Measurements from ENCODE around the gene ARHGEF6.
A peak's percentile ranks its signal among the peaks of the same experiment; 100 is the strongest.

The ARHGEF6 gene

DNA sequence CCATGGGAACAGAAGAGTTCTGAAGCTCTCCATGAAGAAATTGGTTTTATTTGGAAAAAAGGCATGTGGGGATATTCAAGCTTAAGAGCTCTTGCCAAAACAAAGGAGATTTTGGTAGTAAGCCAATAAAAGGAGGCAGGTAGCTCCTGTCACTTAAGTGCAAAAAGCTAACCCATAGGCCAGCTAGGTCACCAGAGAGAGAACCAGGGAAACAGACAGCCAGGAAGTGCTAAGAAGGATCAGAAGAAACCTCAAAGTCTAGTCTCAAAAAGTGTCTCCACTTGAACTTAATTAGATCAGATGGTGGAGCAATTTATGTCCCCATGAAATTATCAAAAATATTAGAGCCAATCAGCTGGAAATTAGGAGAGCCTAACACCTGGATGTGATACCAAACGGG, 83.6 kb downstream of the ARHGEF6 start:
- no peak for FAIRE-seq
- no peak for DNase-seq (ENCODE audit: insufficient read length, low spot score)

DNA sequence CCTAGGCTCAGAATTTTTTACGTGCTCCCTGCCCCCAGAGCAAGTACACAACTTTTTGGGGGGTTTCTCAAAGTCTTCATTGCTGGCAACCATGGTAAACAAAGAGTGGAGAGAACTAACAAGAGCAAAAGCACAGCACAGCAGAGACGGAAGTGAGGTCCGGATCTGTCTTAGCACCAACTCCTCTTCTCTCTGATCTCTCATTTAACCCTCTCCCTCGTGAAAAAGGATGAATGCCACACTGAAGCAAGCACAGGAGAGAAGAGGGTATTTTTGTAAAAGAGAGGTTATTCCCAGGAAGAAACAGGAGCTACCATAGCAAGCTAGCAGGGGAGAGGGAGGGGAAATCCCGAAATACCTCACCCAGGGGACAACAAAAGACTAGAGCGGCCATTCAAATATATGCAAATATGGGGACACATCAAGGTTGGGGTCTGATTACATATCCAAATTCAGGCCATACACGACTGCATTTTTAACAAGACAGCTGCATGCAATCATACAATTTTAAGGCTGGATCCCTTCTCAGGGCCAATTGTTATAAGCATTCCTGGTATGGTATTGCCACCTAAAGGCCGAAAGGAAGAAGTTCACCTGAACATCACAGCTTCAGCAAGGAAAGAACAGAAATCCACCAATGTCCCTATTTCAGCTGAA, 86.2 kb downstream of the ARHGEF6 start:
- DNase-seq (ENCODE audit: insufficient read length, low spot score), result no peak
- peak; percentile 99 for FAIRE-seq

DNA sequence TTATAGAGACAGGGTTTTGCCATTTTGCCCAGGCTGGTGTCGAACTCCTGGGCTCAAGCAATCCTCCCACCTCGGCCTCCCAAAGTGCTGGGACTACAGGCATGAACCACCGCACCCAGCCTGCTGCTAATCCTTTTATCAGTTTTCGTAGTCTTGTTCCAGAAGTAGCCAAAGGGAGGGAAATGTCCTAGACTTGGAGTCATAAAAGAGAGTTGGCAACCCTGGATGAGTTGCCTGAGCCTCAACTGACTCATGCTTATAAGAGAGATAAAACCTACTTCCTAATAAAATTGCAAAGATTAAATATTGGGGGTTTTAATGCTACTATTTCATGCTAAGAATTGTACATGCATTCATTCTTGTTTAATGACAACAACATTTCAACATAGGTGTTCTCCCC, 88.5 kb downstream of the ARHGEF6 start:
- DNase-seq (ENCODE audit: insufficient read length, low spot score) (no peak), FAIRE-seq (no peak)

DNA sequence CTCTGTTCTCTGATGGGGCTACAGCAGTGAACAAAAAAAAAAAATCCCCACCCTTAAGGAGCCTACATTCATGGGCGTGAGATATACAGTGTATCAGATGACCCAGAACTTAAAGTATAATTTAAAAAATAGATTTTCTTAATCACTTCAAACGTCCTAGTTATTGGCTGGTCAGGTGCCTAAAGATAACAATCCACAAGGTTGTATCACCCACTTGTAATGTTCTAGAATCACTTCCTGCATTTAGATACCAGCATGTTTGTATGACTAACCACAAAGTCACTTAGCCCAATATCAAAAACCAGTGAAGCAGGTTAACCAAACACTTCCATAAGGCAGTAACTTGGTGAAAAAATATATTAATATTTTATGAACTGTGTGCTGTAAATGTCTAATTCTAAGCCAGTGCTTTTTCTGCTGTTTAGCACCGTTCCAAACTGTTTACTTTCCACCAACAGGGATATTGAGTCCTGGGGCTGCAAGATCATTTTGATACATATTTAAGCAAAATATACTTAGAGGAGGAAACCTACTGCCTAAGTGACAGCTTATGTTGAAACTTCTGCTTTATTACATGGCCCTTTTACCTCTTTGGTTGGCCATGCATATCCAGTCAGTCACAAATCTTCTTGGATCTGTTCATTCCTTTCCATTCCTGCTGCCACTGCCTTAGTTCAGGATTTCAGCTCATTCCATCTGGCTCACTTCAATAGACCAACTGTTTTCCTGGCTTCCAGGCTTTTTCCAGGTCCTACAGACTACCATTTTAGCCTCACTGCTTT, 89.5 kb downstream of the ARHGEF6 start:
- FAIRE-seq (peak; percentile 97), DNase-seq (ENCODE audit: insufficient read length, low spot score) (no peak)

DNA sequence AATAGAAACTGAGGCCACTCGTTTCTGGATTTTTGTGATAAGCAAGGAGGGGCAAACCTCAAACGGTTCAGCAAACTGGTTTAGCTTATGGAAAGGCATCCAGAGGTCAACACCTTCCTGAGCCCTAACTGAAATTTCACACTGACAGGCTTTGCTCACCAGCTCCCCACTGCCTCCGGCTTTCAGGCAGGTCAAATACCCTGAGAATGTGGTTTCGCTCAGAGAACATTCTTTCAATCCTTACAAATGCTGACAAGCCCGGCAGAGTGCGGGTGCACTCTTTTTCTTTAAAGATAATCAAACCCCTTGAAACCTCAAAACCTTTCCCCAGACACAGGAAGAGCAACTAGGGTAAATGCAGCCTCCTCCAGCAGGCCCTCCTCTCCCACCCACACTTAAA, 91.3 kb downstream of the ARHGEF6 start:
- no peak for DNase-seq (ENCODE audit: insufficient read length, low spot score)
- FAIRE-seq, result peak; percentile 99

DNA sequence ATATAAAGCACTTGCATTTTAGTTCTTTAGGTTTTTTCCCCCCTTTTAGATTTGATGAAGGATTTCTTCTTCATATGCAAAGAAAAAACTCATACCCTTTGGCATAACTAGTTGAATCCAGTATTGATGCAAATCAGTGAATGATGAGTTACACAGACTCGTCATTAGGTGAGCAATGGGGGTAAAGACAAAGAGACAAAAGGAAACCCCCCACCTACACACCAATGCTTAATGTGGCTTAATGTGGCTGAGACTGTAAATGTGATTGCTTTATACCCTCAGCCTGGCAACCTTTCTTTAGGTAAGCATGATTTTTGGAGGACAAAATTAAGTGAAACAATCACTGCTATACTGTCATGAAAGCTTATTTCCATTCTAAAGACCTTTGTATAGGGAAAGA, 93.3 kb downstream of the ARHGEF6 start:
- no peak for DNase-seq (ENCODE audit: insufficient read length, low spot score)
- no peak for FAIRE-seq

DNA sequence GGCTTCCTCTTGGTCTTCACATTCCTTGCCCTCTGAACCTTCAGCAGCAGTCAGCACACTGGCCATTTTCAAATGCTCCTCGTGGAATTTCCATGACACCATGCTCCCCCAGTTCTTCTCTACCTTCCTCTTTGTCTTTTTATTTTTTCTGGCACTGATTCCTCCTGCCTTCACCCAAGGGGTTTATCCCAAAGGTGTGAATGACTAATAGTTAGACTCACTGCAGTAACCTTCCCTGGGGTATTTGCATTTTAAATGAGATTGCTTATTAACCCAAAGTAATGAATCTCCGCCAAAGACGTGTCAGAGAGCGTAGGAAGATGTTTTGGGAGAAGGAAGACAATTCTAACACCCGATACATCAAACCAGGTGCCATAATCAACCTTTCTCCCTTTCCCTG, 96.6 kb downstream of the ARHGEF6 start:
- FAIRE-seq (peak; percentile 54), DNase-seq (ENCODE audit: insufficient read length, low spot score) (no peak)

DNA sequence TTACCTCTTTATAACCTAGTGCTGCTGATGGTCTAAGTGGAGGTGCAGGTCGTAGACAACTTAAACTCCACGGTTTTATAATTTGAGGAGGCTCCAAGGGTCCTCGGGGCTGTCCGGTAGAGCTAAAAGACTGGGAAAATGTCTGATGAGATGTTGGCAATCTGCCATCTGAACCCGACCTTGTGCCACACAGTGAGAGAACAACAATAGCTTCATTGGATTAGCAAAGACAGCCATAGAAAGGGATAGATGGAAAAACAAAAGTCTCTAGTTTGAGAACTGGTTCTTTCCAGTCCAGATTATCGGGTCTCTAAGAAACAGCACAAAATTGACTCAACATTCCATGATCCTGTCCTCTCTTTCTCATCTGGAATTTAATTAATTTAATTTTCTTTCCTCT, 101.2 kb downstream of the ARHGEF6 start:
- no peak for DNase-seq (ENCODE audit: insufficient read length, low spot score)
- no peak for FAIRE-seq

DNA sequence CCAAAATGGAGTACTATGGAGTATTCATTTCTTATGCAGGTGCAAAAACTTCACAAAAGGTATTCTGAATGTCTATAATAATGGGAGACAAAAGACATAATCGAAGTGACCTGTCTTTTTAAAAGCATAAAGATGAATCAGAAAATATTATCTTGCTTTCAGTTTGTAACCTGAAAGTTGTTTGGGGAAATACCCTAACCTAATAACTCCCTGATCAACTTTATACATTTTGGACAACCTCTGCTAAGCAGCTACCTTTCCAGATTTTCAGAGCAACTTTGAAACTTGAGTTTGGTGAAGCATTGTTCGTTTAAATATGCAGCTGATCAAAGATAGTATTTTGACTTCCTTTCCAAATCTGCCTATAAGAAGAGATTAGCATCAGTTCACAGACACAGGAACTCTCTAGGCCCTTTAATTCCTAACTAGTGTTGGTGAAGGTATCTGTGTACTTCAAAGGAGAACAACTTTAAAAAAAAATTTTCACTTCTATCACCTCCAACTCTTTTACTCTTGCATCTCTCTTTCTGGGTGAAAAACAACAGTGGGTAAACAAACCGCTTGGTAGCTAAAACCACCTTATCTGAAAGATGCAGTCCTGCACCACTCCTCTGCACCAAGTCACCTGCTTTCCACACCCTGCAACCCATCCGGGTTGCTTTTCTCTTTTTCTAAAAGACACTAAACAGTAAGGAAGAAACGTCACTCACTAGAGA, 106.3 kb downstream of the ARHGEF6 start:
- DNase-seq (ENCODE audit: insufficient read length, low spot score) (no peak), FAIRE-seq (no peak)

DNA sequence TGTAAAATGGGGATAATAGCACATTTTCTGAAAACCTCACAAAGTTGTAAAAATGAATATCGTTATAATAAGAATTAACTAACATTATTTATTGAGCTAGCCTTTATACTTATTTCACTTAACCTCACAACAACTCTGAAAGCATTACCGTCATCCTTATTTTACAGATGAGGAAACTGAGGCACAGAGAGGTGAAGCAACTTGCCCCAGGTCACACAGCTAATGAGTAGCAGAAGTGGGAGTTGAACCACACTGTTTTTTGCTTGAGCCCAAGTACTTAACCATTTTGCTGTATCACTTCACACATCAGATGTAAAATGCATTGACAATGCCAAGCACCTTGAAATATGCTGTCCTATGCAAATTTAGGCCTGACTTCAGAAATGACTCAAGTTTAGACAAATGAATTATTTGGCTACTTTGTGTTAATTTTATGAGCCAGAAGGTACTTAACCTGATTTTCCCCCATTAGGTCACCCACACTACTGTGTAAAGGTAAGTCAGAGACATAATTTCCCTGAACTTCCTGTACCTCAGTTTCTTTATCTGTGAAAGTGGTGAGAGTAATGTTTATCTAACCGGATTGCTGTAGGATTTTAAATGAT, 109.6 kb downstream of the ARHGEF6 start:
- no peak for FAIRE-seq
- DNase-seq (ENCODE audit: insufficient read length, low spot score), result no peak

DNA sequence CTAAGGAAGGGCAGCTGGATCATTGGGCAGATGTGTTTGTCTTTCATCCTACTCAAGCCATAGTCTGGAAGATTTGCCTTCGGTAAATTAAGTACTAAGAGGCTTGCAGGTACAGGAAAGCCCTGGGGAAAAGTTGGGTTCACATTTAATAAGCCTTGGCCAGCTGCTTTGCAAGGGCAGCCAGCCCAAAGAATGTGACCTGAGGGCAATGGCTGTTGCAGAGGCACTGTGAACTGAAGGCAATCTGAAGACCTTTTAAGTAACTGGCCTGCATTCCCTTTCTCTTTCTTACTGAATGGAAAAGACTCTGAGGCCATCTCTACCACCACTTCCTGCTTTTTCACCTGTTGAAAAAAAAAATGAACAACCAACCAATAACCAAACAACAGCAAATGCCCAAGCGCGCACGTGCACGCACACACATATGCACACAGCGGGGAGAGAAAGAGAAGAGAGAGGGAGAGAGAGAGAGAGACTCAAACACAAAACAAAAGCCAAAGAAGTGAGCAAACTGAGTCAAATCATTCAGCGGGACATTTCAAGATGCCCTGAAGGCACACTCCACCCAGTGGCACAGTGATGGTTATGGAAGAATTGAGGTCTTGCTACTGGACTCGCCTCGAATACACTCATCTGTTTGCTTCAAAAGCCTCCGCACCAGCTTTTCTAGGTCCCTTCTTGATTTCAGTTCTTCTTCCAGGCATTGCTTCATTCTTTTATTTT, 113.1 kb downstream of the ARHGEF6 start:
- no peak for DNase-seq (ENCODE audit: insufficient read length, low spot score)
- no peak for FAIRE-seq

DNA sequence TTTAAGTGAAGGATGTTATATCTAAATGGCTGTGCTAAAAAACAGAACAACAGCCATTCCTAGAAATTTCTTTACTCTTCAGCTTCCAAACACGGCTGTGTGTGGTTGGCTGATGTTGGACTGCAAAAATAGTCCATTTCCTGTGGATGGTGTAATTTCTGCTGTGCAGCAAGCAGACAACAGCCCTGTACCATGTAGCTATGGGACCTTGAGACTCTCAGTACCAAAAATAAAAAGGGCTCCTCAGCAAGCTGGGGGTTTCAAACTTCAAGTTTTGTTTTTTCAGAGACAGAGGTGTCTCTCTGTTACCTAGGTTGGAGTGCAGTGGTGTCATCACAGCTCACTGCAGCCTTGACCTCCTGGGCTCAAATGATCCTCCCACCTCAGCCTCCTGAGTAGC, 114.6 kb downstream of the ARHGEF6 start:
- FAIRE-seq (no peak), DNase-seq (ENCODE audit: insufficient read length, low spot score) (no peak)

DNA sequence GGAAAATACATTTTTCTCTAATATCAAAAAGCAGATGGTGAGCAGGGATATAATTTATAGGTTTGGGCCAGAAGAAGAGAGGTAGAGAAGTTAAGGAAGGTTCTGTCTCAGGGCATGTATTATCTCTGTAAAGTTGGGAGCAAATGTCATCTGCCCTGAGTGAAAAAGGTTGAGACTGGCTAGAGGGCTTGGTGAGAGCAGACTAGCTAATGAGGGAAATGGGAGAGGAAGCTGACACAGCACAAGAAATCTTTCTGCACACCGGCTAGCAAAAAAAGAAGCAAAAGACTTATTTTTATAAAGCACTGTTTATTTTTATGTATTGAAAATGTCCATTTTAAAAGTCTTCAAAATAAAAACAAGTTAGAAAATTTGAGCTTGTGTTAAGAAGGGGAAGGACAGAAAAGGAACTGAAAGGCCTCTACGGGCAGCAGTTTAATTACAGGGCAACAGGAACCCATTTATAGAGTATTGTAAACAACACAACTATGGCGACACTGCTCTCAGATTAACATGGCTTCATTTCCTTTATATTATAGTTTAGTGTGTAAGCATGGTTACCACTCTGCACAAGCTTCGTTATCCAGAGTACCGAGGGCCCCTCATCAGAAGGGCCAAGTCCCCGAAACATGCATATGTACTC, 115.4 kb downstream of the ARHGEF6 start:
- no peak for FAIRE-seq
- no peak for DNase-seq (ENCODE audit: insufficient read length, low spot score)

DNA sequence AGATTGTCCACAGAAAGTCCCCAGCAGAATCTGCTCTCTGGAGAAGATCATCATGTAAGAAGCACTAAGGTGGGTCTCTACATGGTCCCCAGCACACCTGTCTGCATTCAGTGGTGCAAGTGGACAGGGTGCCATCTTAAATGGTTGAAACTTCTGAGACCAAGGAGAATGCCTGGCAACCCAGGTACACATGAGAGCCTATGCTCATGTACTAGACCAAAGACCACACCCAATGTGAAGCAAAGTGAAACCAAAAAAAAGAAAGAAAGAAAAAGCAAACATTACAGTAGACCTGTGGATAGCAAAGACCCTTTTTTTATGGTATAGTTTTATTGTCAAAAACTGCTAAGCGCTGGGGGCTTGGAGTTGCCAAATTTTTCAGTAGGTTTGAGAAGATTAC, 117.8 kb downstream of the ARHGEF6 start:
- no peak for DNase-seq (ENCODE audit: insufficient read length, low spot score)
- peak; percentile 64 for FAIRE-seq

DNA sequence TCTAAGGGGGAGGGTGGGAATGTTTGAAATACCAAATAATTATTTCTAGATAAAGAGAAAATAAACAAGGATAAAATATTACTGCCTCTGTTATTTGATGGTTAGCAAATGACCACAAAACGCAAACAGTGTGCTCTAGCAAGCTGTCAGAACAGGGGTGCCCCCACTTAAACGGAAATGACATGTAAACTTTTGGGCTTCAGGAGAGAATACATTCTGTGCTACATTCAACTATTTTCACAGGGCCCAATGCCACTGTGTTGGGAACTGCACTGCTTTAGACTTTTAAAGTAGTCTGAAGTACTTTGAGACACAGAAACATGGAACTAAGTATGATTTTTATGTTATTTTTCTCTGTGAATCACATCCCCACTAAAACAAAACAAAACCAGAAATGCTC, 118.6 kb downstream of the ARHGEF6 start:
- FAIRE-seq (peak; percentile 61), DNase-seq (ENCODE audit: insufficient read length, low spot score) (no peak)

DNA sequence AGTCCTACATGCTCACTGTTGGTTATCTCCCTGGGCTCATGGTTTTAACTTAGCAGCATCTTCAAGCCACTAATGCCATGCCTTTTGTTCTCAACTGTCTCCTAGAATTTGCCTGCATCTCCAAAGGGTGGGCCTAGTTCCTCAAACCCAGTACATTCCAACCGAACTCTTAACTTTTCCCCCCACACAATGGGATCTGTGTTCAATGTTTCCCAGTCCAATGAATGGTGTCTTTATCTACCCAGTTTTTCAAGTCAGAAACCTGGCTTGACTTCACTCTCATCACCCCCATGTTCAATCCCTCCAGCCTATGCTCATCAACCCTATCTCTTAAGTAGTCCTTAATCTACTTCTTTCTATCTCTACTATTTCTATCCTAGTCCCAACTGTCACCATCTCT, 119.8 kb downstream of the ARHGEF6 start:
- FAIRE-seq, result peak; percentile 70

DNA sequence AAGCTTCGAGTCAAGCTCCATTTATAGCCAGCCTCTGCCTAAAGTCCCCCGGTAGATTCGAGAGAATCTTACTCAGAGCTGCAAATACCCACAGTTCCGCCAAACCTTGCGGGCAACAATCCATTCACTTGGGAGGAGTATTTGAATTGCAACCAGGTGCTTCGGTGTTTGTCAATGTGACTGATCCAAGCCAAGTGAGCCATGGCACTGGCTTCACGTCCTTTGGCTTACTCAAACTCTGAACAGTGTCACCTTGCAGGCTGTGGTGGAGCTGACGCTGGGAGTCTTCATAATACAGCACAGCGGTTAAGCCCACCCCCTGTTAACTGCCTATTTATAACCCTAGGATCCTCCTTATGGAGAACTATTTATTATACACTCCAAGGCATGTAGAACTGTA, 121.6 kb downstream of the ARHGEF6 start:
- DNase-seq (ENCODE audit: insufficient read length, low spot score), result no peak
- no peak for FAIRE-seq

More for the DNA sequence above, 119.8 kb downstream of the ARHGEF6 start:
- DNase-seq (ENCODE audit: insufficient read length, low spot score), result no peak

DNA sequence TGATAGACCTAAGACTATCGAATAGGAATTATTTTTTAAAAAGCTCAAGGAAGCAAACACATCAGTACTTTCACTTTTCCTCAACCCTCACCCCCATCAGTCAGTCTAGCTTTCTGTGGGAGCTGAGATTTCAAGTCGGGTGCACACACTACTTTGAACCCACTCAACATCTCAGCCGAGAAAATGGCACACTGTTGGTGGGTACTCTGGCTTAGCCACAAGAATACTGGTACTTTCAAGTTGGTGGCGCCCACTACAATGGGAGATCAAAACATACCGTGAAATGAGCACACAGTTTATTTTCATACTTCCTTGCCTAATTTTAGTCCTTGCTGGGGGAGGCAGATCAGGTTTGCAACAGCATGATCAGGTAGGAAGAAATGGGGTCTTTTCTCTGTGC, 122.6 kb downstream of the ARHGEF6 start:
- DNase-seq (ENCODE audit: insufficient read length, low spot score) (no peak), FAIRE-seq (peak; percentile 18)

DNA sequence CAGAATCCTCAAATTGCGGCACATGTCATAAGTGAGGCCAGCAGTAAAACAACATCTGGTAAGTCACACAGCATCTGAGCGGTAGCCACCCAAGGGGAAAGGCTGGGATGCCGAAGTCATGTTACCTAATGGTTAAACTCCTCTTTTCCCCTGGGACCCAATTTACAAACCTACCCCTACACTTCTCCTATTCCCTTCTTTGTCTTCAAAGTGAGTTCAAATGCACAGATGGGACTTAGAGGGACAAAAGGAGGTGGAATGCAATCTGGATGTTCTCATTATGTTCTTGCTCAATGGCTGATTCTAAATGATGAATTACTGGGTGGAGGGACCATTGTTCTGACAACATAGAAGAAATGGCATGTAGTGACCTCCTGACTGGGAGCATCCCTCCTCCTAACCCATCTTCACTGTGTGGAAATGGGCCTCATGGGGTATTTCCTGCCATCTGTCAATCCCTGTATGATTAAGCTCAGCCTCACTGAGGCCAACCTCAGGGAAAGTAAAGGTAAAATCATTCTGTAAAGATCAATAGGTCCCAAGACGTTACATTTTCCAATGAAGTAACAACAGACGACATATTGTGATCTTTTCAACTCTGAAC, 124.3 kb downstream of the ARHGEF6 start:
- FAIRE-seq (peak; percentile 82), DNase-seq (ENCODE audit: insufficient read length, low spot score) (no peak)
